ENCODE data around the gene MORC1. TPM values are rescaled to one million over a fixed set of nuclear protein-coding genes. Genes with fewer than 3 reads are reported as not detected.
"Not testable (repeated sequence)": the region's sequence is repeated elsewhere in the genome, so short reads cannot be mapped to it uniquely, and the experiment has no call there.

The MORC1 gene, protein sequence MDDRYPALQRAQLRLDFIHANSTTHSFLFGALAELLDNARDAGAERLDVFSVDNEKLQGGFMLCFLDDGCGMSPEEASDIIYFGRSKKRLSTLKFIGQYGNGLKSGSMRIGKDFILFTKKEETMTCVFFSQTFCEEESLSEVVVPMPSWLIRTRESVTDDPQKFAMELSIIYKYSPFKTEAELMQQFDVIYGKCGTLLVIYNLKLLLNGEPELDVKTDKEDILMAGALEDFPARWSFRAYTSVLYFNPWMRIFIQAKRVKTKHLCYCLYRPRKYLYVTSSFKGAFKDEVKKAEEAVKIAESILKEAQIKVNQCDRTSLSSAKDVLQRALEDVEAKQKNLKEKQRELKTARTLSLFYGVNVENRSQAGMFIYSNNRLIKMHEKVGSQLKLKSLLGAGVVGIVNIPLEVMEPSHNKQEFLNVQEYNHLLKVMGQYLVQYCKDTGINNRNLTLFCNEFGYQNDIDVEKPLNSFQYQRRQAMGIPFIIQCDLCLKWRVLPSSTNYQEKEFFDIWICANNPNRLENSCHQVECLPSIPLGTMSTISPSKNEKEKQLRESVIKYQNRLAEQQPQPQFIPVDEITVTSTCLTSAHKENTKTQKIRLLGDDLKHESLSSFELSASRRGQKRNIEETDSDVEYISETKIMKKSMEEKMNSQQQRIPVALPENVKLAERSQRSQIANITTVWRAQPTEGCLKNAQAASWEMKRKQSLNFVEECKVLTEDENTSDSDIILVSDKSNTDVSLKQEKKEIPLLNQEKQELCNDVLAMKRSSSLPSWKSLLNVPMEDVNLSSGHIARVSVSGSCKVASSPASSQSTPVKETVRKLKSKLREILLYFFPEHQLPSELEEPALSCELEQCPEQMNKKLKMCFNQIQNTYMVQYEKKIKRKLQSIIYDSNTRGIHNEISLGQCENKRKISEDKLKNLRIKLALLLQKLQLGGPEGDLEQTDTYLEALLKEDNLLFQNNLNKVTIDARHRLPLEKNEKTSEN
- not detected for total RNA-seq

DNA sequence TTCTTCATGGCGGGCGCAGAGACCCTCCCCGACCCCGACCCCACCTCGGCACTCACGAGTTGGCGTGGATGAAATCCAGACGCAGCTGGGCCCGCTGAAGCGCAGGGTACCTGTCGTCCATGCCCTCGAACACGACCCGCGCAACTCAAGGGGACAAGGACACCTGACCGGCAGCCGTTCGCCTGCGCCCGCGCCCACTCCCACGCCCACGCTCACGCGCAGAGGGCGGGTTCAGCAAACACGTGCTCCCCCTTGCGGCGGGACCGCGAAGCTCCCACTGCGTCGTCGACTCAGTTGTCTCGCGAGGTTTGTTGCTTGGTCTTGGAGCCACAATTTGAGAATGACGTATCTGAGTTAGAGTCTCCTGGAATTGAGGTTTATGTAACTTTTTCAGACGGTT is at the start of gene MORC1:
TSS of gene MORC1 (minus strand) at position 196 of the 400 bp plus-strand sequence. CDS start at position 121, 75 bp downstream.
- ATAC-seq: no peak
- Mint-ChIP-seq H3K27me3 (ENCODE audit: low read depth) (peaks cover 2% of the 10 kb centered on the region), H3K4me1 (ENCODE audit: low read depth) (no peaks in the 10 kb centered on the region), H3K27ac (no peak within 1 kb of the TSS), H3K9me3 (ENCODE audit: insufficient read depth) (no peaks in the 10 kb centered on the region), H3K4me3 (no peak within 1 kb of the TSS), H3K36me3 (ENCODE audit: low read depth) (no peaks in the 10 kb centered on the region)
- ChIA-PET CTCF (no interaction called here), POLR2A (no interaction called here)
- DNase-seq: no peak

DNA sequence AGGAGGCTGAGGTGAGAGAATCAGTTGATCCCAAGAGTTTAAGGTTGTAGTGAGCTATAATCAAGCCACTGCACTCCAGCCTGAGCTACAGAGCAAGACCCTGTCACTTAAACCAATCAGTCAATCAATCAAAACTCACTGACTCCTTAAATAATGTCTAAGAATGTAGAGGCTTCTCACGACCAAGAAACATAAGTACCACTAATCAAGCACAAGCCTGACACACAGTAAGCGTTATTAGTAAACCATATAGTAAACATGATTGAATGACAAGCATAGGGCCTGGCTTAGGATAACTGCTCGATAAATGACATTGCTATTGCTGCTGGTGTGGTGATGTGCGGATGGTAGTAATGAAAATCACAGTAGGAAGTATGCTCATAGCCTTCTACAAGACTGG is 48.0 kb upstream of the MORC1 start:
- H3K27ac Mint-ChIP-seq: no peak overlapping the region

DNA sequence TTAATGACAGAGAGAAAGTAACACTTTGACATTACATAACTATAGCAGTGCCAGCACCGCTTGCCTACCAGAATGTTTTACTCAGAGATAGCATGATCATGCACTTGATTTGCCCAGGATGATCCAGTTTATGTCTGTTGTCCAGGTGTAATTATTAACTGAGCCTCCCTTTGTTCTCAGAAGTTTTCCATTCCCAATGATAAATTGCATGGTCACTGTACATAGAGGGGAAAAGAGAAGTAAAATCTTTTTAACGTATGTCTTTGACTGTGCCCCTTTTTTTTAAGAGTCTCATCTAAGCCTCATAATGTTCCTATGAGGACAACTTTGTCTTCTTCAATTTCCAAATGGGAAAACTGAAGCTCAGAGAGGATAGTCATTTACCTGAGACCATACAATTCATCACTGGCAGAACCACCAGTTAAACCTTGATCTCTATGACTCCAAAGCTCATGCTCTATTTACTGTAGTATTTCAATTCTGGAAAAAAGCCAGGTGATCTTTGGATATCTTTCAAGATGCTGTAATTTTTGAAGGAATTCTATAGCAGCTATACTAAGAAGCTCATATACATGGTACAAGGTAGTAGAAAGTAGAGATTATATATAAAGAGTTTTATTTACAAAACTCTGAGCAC is 43.7 kb upstream of the MORC1 start:
- DNase-seq (no peak), ATAC-seq (no peak)
- H3K27ac Mint-ChIP-seq: no peak overlapping the region
- no peaks in the 10 kb centered on the region for H3K9me3 Mint-ChIP-seq (ENCODE audit: insufficient read depth)
- no peaks in the 10 kb centered on the region for H3K36me3 Mint-ChIP-seq (ENCODE audit: low read depth)
- POLR2A ChIA-PET: no interaction called here
- no peaks in the 10 kb centered on the region for H3K4me1 Mint-ChIP-seq (ENCODE audit: low read depth)
- no peak overlapping the region for H3K4me3 Mint-ChIP-seq
- CTCF ChIA-PET: no interaction called here
- no peaks in the 10 kb centered on the region for H3K27me3 Mint-ChIP-seq (ENCODE audit: low read depth)

More for the DNA sequence above, 48.0 kb upstream of the MORC1 start:
- Mint-ChIP-seq H3K36me3 (ENCODE audit: low read depth) (no peaks in the 10 kb centered on the region), H3K27me3 (ENCODE audit: low read depth) (no peaks in the 10 kb centered on the region), H3K4me1 (ENCODE audit: low read depth) (no peaks in the 10 kb centered on the region), H3K9me3 (ENCODE audit: insufficient read depth) (no peaks in the 10 kb centered on the region), H3K4me3 (no peak overlapping the region)
- POLR2A ChIA-PET: no interaction called here
- CTCF ChIA-PET: no interaction called here
- no peak for ATAC-seq
- no peak for DNase-seq

- DNase-seq (no peak), ATAC-seq (no peak)
- H3K36me3 Mint-ChIP-seq (ENCODE audit: low read depth): no peaks in the 10 kb centered on the region
- no peak overlapping the region for H3K27ac Mint-ChIP-seq
- H3K4me3 Mint-ChIP-seq: no peak overlapping the region
- H3K4me1 Mint-ChIP-seq (ENCODE audit: low read depth): no peaks in the 10 kb centered on the region
- no peaks in the 10 kb centered on the region for H3K9me3 Mint-ChIP-seq (ENCODE audit: insufficient read depth)
- POLR2A ChIA-PET: no interaction called here
- H3K27me3 Mint-ChIP-seq (ENCODE audit: low read depth): no peaks in the 10 kb centered on the region
- CTCF ChIA-PET: no interaction called here
These were observed 37.9 kb upstream of the MORC1 start for GRCh38 chr3:109155828-109156227.

- H3K4me1 Mint-ChIP-seq (ENCODE audit: low read depth): no peaks in the 10 kb centered on the region
- ChIA-PET CTCF (no interaction called here), POLR2A (no interaction called here)
- H3K27me3 Mint-ChIP-seq (ENCODE audit: low read depth): no peaks in the 10 kb centered on the region
- ATAC-seq: no peak
- H3K27ac Mint-ChIP-seq: no peak overlapping the region
- no peak for DNase-seq
- no peaks in the 10 kb centered on the region for H3K9me3 Mint-ChIP-seq (ENCODE audit: insufficient read depth)
- no peaks in the 10 kb centered on the region for H3K36me3 Mint-ChIP-seq (ENCODE audit: low read depth)
- H3K4me3 Mint-ChIP-seq: no peak overlapping the region
These were observed 37.0 kb upstream of the MORC1 start for GRCh38 chr3:109154979-109155378.

DNA sequence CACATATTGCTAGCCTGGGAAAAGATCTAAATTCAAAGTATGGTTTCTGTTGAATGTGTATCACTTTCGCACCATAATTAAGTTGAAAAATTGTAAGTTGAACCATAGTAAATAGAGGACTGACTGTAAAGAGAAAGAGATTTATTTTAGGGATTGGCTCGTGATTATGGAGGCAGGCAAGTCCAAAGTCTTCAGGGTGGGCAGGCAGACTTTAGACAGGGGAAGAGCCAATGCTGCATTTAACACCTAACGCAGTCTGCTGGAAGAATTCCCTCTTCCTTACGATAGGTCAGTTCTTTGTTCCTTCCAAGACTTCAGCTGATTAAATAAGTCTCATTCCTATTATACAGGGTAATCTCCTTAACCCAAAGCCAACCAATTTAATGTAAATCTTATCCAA is 34.4 kb upstream of the MORC1 start:
- Mint-ChIP-seq H3K27ac (no peak overlapping the region), H3K27me3 (ENCODE audit: low read depth) (no peaks in the 10 kb centered on the region), H3K4me1 (ENCODE audit: low read depth) (no peaks in the 10 kb centered on the region), H3K36me3 (ENCODE audit: low read depth) (no peaks in the 10 kb centered on the region), H3K9me3 (ENCODE audit: insufficient read depth) (no peaks in the 10 kb centered on the region), H3K4me3 (no peak overlapping the region)
- no peak for ATAC-seq
- ChIA-PET CTCF (no interaction called here), POLR2A (no interaction called here)
- DNase-seq: no peak

GRCh38 chr3:109149078-109149477 is 31.1 kb upstream of the MORC1 start:
- POLR2A ChIA-PET: no interaction called here
- Mint-ChIP-seq H3K27me3 (ENCODE audit: low read depth) (no peaks in the 10 kb centered on the region), H3K27ac (no peak overlapping the region)

DNA sequence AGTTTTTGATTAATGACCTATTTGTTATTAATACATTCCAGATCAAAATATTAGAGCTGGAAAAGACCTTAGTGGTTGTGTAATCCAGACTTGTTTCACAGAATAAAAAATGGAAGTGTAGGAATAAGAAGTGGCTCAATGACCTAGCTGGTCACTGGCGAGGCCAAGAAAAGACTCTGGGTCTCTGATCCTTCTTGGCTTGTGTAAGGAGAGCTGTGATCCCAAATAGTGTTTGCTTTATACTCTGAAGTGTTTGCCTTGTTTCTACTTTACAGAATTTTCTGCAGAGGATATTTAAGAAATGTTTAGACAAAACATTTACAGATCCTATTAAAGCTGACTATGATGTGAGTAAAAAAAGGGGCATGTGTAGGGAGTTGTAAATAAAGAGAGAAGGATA is 25.7 kb upstream of the MORC1 start:
- Mint-ChIP-seq H3K9me3 (ENCODE audit: insufficient read depth) (no peaks in the 10 kb centered on the region), H3K27me3 (ENCODE audit: low read depth) (peaks cover 3% of the 10 kb centered on the region), H3K4me3 (no peak overlapping the region), H3K27ac (no peak overlapping the region), H3K36me3 (ENCODE audit: low read depth) (no peaks in the 10 kb centered on the region), H3K4me1 (ENCODE audit: low read depth) (no peaks in the 10 kb centered on the region)
- ChIA-PET POLR2A (no interaction called here), CTCF (no interaction called here)
- DNase-seq (no peak), ATAC-seq (no peak)

More at GRCh38 chr3:109149078-109149477, 31.1 kb upstream of the MORC1 start:
- H3K4me3 Mint-ChIP-seq: no peak overlapping the region
- no peaks in the 10 kb centered on the region for H3K9me3 Mint-ChIP-seq (ENCODE audit: insufficient read depth)
- DNase-seq: no peak
- CTCF ChIA-PET: no interaction called here
- ATAC-seq: no peak
- no peaks in the 10 kb centered on the region for H3K36me3 Mint-ChIP-seq (ENCODE audit: low read depth)
- H3K4me1 Mint-ChIP-seq (ENCODE audit: low read depth): no peaks in the 10 kb centered on the region

GRCh38 chr3:109140318-109140717 is 22.4 kb upstream of the MORC1 start:
- H3K4me3 Mint-ChIP-seq: no peak overlapping the region
- POLR2A ChIA-PET: no interaction called here
- no peaks in the 10 kb centered on the region for H3K4me1 Mint-ChIP-seq (ENCODE audit: low read depth)
- H3K27ac Mint-ChIP-seq: no peak overlapping the region
- H3K9me3 Mint-ChIP-seq (ENCODE audit: insufficient read depth): no peaks in the 10 kb centered on the region
- DNase-seq (no peak), ATAC-seq (no peak)
- peaks cover 3% of the 10 kb centered on the region for H3K27me3 Mint-ChIP-seq (ENCODE audit: low read depth)
- CTCF ChIA-PET: no interaction called here
- no peaks in the 10 kb centered on the region for H3K36me3 Mint-ChIP-seq (ENCODE audit: low read depth)

DNA sequence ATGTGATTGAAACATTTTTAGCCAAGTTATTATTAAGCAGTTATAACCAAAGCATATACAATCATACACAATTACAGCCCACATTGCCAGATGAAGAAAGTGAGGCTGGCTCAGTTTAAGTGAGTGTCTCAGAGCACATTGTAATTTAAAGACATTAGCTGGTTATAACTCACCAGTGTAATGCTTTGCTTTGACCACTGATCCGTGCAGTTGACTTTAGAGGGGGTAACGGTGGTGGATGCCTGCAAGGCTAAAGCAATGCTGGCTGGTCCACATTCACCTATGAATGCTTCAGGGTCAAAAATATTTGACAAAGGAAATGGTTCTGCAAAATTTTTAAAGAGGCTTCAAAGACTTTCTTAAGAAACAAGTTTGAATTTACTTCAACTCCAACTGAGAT is 19.8 kb upstream of the MORC1 start:
- Mint-ChIP-seq H3K9me3 (ENCODE audit: insufficient read depth) (no peaks in the 10 kb centered on the region), H3K4me1 (ENCODE audit: low read depth) (no peaks in the 10 kb centered on the region), H3K36me3 (ENCODE audit: low read depth) (no peaks in the 10 kb centered on the region), H3K27me3 (ENCODE audit: low read depth) (peaks cover 3% of the 10 kb centered on the region), H3K4me3 (no peak overlapping the region), H3K27ac (no peak overlapping the region)
- no peak for DNase-seq
- POLR2A ChIA-PET: no interaction called here
- CTCF ChIA-PET: no interaction called here
- ATAC-seq: no peak

DNA sequence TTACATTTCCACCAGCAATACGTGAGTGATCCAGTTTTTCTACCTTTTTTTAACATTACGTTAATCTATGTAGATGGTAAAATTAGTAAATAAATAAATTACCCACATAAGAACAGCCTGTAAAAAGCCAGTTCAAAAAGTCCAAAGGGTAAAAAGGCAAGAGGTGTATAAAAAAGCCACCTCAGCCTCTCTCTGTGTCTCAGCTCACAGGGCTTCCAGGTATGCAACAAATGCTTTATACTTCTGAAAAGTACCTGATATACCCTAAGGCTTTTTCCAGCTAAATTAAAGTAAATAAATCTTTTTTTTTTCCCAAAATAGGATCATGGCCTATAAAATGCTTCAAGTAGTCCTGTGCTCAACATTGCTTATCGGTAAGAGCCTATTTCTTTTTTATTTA is 18.6 kb upstream of the MORC1 start, which contains the start of gene C3orf85:
TSS of gene C3orf85 (plus strand) at position 197 of the 400 bp plus-strand sequence. CDS start at position 326, 129 bp downstream.
- peaks cover 3% of the 10 kb centered on the region for H3K27me3 Mint-ChIP-seq (ENCODE audit: low read depth)
- H3K27ac Mint-ChIP-seq: no peak within 1 kb of the TSS
- H3K4me1 Mint-ChIP-seq (ENCODE audit: low read depth): no peaks in the 10 kb centered on the region
- no peaks in the 10 kb centered on the region for H3K36me3 Mint-ChIP-seq (ENCODE audit: low read depth)
- H3K4me3 Mint-ChIP-seq: no peak within 1 kb of the TSS
- ChIA-PET POLR2A (no interaction called here), CTCF (interaction anchor here (0.7 kb wide), 1 partner anchor 1252 kb away, joined by 3 read pairs; no protein-coding TSS in a partner anchor)
- H3K9me3 Mint-ChIP-seq (ENCODE audit: insufficient read depth): no peaks in the 10 kb centered on the region
- no peak for DNase-seq
- no peak for ATAC-seq

- H3K36me3 Mint-ChIP-seq (ENCODE audit: low read depth); POLR2A ChIA-PET; H3K9me3 Mint-ChIP-seq (ENCODE audit: insufficient read depth); H3K27me3 Mint-ChIP-seq (ENCODE audit: low read depth); CTCF ChIA-PET; H3K27ac Mint-ChIP-seq; DNase-seq; H3K4me3 Mint-ChIP-seq; ATAC-seq; H3K4me1 Mint-ChIP-seq (ENCODE audit: low read depth): not testable (repeated sequence)
These were observed 15.5 kb upstream of the MORC1 start for GRCh38 chr3:109133474-109133816.

All from activated CD8-positive, alpha-beta T cell treated with anti-CD3 and anti-CD28 coated beads, Interleukin-2, amount 10 ng/mL, durations not matched to agents 7 days and 5 days (primary cell).